SK-N-SH treated with all-trans-retinoic acid at 6 μM for 48 hours (cell line): ENCODE results near the gene PRM1.

Source experiments
- ATAC-seq: fragments of 200-7000 bp; cut with Tn5 transposase; 3 replicates; pipeline ENCODE4 v1.9.1; 2020; ENCODE audit warnings: mild to moderate bottlenecking, moderate library complexity
- ARNTL ChIP-seq: fragments of 450-650 bp; formaldehyde crosslinking; IDR thresholded peaks from 2 replicates; pipeline ENCODE4 v1.5.0; 2020; ENCODE audit warnings: low read depth, mild to moderate bottlenecking, moderate library complexity, borderline replicate concordance
- BACH2 ChIP-seq: fragments of 250-450 bp; sonication (Bioruptor Pico); IDR thresholded peaks from 2 replicates; pipeline ENCODE4 v1.9.0; 2021; ENCODE audit warnings: mild to moderate bottlenecking, borderline replicate concordance
- CSDC2 ChIP-seq: fragments of 250-450 bp; sonication (Bioruptor Pico); IDR thresholded peaks from 2 replicates; pipeline ENCODE4 v1.5.0; 2020; ENCODE audit warnings: mild to moderate bottlenecking, moderate library complexity
- ESRRG ChIP-seq: fragments of 250-450 bp; sonication (Bioruptor Pico); IDR thresholded peaks from 2 replicates; pipeline ENCODE4 v1.6.1; 2021; ENCODE audit warnings: mild to moderate bottlenecking
- GLIS3 ChIP-seq: fragments of 250-450 bp; sonication (Bioruptor Pico); IDR thresholded peaks from 2 replicates; pipeline ENCODE4 v1.5.0; 2020; ENCODE audit warnings: mild to moderate bottlenecking, moderate library complexity
- ISL1 ChIP-seq: fragments of 250-450 bp; sonication (Bioruptor Pico); IDR thresholded peaks from 2 replicates; pipeline ENCODE4 v2.1.2; 2022; ENCODE audit warnings: mild to moderate bottlenecking, moderate library complexity
- OSR1 ChIP-seq: fragments of 250-450 bp; sonication (Bioruptor Pico); IDR thresholded peaks from 2 replicates; pipeline ENCODE4 v1.8.0; 2022; ENCODE audit warnings: moderate library complexity, mild to moderate bottlenecking, inconsistent platforms
- RARB ChIP-seq: fragments of 250-450 bp; sonication (Bioruptor Pico); IDR thresholded peaks from 2 replicates; pipeline ENCODE4 v1.8.0; 2021; ENCODE audit warnings: mild to moderate bottlenecking, moderate library complexity
- SNAI2 ChIP-seq: fragments of 250-450 bp; sonication (Bioruptor Pico); IDR thresholded peaks from 2 replicates; pipeline ENCODE4 v1.5.0; 2020; ENCODE audit warnings: mild to moderate bottlenecking, moderate library complexity
- TCF4 ChIP-seq: fragments of 250-450 bp; sonication (Bioruptor Pico); IDR thresholded peaks from 2 replicates; pipeline ENCODE4 v1.8.0; 2021; ENCODE audit warnings: mild to moderate bottlenecking, moderate library complexity, borderline replicate concordance
- TOX ChIP-seq: fragments of 250-450 bp; sonication (Bioruptor Pico); IDR thresholded peaks from 2 replicates; pipeline ENCODE4 v1.8.0; 2021; ENCODE audit warnings: mild to moderate bottlenecking, moderate library complexity, borderline replicate concordance
- TSHZ2 ChIP-seq: fragments of 250-450 bp; sonication (Bioruptor Pico); IDR thresholded peaks from 2 replicates; pipeline ENCODE4 v1.5.0; 2020; ENCODE audit warnings: mild to moderate bottlenecking, moderate library complexity
- ZC3H10 ChIP-seq: fragments of 250-450 bp; sonication (Bioruptor Pico); IDR thresholded peaks from 2 replicates; pipeline ENCODE4 v1.5.1; 2021; ENCODE audit warnings: mild to moderate bottlenecking, moderate library complexity
- ZFP3 ChIP-seq: fragments of 250-450 bp; sonication (Bioruptor Pico); IDR thresholded peaks from 2 replicates; pipeline ENCODE4 v1.5.0; 2020; ENCODE audit warnings: mild to moderate bottlenecking, moderate library complexity
- ZNF70 ChIP-seq: fragments of 450-650 bp; formaldehyde crosslinking; IDR thresholded peaks from 2 replicates; pipeline ENCODE4 v1.5.0; 2020; ENCODE audit warnings: mild to moderate bottlenecking, moderate library complexity
- TF ChIP-seq, protein P1 (sequence below): fragments of 250-450 bp; sonication (Bioruptor Pico); IDR thresholded peaks from 2 replicates; pipeline ENCODE4 v1.8.0; 2021; ENCODE audit warnings: low read depth, mild to moderate bottlenecking, moderate library complexity, borderline replicate concordance
- TF ChIP-seq, protein P2 (sequence below): fragments of 250-450 bp; sonication (Bioruptor Pico); IDR thresholded peaks from 2 replicates; pipeline ENCODE4 v1.5.1; 2021; ENCODE audit warnings: mild to moderate bottlenecking, moderate library complexity
- TF ChIP-seq, protein P3 (sequence below): fragments of 250-450 bp; sonication (Bioruptor Pico); IDR thresholded peaks from 2 replicates; pipeline ENCODE4 v1.8.0; 2020; ENCODE audit warnings: mild to moderate bottlenecking, moderate library complexity, borderline replicate concordance

Gene PRM1

GRCh38 chr16:11251525-11252481 is 29.3 kb downstream of the PRM1 start (continued):
- TF ChIP-seq TSHZ2 (no peak), RARB (no peak), OSR1 (CRISPR knock-in tag) (no peak), ARNTL (CRISPR knock-in tag) (no peak), CSDC2 (CRISPR knock-in tag) (no peak)
- TF ChIP-seq, protein P1, sequence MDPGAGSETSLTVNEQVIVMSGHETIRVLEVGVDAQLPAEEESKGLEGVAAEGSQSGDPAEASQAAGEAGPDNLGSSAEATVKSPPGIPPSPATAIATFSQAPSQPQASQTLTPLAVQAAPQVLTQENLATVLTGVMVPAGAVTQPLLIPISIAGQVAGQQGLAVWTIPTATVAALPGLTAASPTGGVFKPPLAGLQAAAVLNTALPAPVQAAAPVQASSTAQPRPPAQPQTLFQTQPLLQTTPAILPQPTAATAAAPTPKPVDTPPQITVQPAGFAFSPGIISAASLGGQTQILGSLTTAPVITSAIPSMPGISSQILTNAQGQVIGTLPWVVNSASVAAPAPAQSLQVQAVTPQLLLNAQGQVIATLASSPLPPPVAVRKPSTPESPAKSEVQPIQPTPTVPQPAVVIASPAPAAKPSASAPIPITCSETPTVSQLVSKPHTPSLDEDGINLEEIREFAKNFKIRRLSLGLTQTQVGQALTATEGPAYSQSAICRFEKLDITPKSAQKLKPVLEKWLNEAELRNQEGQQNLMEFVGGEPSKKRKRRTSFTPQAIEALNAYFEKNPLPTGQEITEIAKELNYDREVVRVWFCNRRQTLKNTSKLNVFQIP (CRISPR knock-in tag): no peak
- TF ChIP-seq, protein P2, sequence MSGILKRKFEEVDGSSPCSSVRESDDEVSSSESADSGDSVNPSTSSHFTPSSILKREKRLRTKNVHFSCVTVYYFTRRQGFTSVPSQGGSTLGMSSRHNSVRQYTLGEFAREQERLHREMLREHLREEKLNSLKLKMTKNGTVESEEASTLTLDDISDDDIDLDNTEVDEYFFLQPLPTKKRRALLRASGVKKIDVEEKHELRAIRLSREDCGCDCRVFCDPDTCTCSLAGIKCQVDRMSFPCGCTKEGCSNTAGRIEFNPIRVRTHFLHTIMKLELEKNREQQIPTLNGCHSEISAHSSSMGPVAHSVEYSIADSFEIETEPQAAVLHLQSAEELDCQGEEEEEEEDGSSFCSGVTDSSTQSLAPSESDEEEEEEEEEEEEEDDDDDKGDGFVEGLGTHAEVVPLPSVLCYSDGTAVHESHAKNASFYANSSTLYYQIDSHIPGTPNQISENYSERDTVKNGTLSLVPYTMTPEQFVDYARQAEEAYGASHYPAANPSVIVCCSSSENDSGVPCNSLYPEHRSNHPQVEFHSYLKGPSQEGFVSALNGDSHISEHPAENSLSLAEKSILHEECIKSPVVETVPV (CRISPR knock-in tag): no peak
- TF ChIP-seq, all 23 proteins: peak for 0

DNA sequence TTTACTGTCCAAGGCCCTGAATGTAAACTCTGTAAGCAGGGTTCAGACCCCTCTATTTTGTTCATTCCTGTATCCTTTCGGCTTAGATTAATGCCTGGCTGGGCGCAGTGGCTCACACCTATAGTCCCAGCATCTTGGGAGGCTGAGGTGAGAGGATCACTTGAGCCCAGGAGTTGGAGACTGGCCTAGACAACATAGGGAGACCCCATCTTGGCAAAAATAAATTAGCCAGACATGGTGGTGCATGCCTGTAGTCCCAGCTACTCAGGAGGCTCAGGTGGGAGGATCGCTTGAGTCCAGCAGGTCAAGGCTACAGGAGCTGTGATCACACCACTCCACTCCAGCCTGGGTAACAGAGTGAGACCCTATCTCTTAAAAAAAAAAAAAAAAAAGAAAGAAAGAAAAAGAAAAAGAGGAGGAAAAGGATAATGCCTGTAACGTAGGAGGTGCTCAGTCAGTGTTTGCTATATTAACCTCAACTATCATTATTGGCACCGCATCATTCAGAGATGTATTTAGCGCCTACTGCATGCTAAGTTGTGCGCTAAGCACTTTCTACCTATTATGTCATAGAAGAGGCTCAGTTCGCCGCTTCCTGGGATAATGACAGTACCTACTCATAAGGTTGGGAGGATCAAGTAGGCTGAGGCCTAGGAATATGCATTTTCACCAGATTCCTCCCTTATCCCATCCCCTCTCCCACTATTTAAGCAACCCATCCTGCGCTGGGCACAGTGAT is 30.2 kb downstream of the PRM1 start:
- TF ChIP-seq GLIS3 (CRISPR knock-in tag) (no peak), ESRRG (CRISPR knock-in tag) (no peak), ISL1 (CRISPR knock-in tag) (no peak), SNAI2 (CRISPR knock-in tag) (no peak), BACH2 (no peak)
- TF ChIP-seq, protein P3, sequence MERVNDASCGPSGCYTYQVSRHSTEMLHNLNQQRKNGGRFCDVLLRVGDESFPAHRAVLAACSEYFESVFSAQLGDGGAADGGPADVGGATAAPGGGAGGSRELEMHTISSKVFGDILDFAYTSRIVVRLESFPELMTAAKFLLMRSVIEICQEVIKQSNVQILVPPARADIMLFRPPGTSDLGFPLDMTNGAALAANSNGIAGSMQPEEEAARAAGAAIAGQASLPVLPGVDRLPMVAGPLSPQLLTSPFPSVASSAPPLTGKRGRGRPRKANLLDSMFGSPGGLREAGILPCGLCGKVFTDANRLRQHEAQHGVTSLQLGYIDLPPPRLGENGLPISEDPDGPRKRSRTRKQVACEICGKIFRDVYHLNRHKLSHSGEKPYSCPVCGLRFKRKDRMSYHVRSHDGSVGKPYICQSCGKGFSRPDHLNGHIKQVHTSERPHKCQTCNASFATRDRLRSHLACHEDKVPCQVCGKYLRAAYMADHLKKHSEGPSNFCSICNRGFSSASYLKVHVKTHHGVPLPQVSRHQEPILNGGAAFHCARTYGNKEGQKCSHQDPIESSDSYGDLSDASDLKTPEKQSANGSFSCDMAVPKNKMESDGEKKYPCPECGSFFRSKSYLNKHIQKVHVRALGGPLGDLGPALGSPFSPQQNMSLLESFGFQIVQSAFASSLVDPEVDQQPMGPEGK (CRISPR knock-in tag): no peak
- TF ChIP-seq, protein P2 (CRISPR knock-in tag): no peak
- ATAC-seq: no peak

DNA sequence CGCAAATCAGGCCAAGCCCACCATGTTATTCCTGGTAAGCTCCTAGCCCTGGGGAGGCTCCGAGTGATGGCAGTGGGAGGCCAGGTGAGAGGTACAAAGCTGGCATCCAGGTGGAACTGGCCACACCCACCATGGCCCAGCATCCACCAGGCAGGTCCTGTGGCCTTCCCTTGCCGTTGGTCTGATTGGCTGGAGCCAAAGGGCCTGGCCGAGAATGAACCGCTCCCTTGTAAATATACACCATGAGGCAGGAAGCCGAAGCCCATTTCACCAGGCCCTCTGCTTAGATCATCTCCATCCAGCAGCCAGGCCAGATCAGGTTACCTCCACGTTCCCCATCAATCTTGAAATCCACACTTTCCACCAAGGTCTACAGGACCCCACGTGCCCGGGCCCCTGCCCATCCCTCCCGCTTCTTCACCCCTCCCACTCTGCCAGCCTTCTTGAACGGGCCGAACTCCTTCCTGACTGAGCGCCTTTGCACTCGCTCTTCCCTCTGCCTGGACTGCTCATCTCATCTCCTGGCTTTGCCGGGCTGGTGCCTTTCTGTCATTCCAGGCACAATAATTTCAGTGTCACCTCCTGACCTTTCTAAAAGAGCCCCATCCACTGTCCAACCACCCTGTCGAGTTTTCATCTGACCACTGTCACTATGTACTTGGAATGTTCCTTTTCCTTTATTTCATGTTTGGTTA is 30.9 kb downstream of the PRM1 start:
- peak; percentile 36 for ATAC-seq
- TF ChIP-seq ZFP3 (CRISPR knock-in tag) (no peak), GLIS3 (CRISPR knock-in tag) (no peak), OSR1 (CRISPR knock-in tag) (no peak), ZNF70 (CRISPR knock-in tag) (no peak), CSDC2 (CRISPR knock-in tag) (no peak), BACH2 (no peak), TOX (no peak), TCF4 (CRISPR knock-in tag) (no peak), ZC3H10 (CRISPR knock-in tag) (no peak)
- TF ChIP-seq, protein P1 (CRISPR knock-in tag): no peak
- TF ChIP-seq, protein P2 (CRISPR knock-in tag): no peak
- TF ChIP-seq, protein P3 (CRISPR knock-in tag): no peak
